ENCODE data around the gene HINT2. TPM values are rescaled to one million over a fixed set of nuclear protein-coding genes. Genes with fewer than 3 reads are reported as not detected.
A peak's percentile ranks its signal among the peaks of the same experiment; 100 is the strongest.

Gene HINT2
- total RNA-seq, 2 experiments from 2014 or later: 67.8 to 72.6 TPM

- ChIA-PET POLR2A (no interaction called here), CTCF (interaction anchor here (1.1 kb wide), 1 partner anchor 80 kb away, joined by 3 read pairs; no protein-coding TSS in a partner anchor)
- Mint-ChIP-seq H3K36me3 (peaks cover 18% of the 10 kb centered on the region), H3K27me3 (no peaks in the 10 kb centered on the region), H3K9me3 (no peaks in the 10 kb centered on the region), H3K4me3 (no peak overlapping the region), H3K4me1 (ENCODE audit: low read depth) (peaks cover 21% of the 10 kb centered on the region), H3K27ac (no peak overlapping the region)
- intact Hi-C loops (cut with micrococcal nuclease): no loop called here
- DNase-seq: no peak
Measured at GRCh38 chr9:35801328-35802128, 13.3 kb downstream of the HINT2 start.

- Mint-ChIP-seq H3K27ac (no peak overlapping the region), H3K4me3 (no peak overlapping the region), H3K9me3 (no peaks in the 10 kb centered on the region), H3K36me3 (peaks cover 18% of the 10 kb centered on the region), H3K4me1 (ENCODE audit: low read depth) (peaks cover 21% of the 10 kb centered on the region), H3K27me3 (no peaks in the 10 kb centered on the region)
- intact Hi-C loops (cut with micrococcal nuclease): no loop called here
- DNase-seq: no peak
- POLR2A ChIA-PET: no interaction called here
- CTCF ChIA-PET: interaction anchor here (0.8 to 1.1 kb wide), 2 partner anchors 12 to 81 kb away, joined by 3 read pairs; no protein-coding TSS in a partner anchor
Measured at GRCh38 chr9:35800530-35800929, 14.3 kb downstream of the HINT2 start.

- intact Hi-C loops (cut with micrococcal nuclease): loop anchor here (1.0 kb wide), 1 partner anchor 16 kb away; the partner anchor contains the start of gene HINT2
- ChIA-PET CTCF (interaction anchor here (0.6 to 1.8 kb wide), 6 partner anchors 8 to 83 kb away, joined by 3 to 14 read pairs (median 4); partner anchors contain the start of gene SPAG8), POLR2A (interaction anchor here (0.8 kb wide), 1 partner anchor 13 kb away, joined by 3 read pairs; no protein-coding TSS in a partner anchor)
- DNase-seq: peak; percentile 69
- Mint-ChIP-seq H3K27me3 (no peaks in the 10 kb centered on the region), H3K36me3 (peaks cover 18% of the 10 kb centered on the region), H3K27ac (peak overlapping the region; percentile 64), H3K4me1 (ENCODE audit: low read depth) (peaks cover 26% of the 10 kb centered on the region), H3K4me3 (no peak overlapping the region), H3K9me3 (no peaks in the 10 kb centered on the region)
Measured at GRCh38 chr9:35798658-35799374, 16.0 kb downstream of the HINT2 start.

- no peaks in the 10 kb centered on the region for H3K9me3 Mint-ChIP-seq
- no peaks in the 10 kb centered on the region for H3K27me3 Mint-ChIP-seq
- no peak overlapping the region for H3K27ac Mint-ChIP-seq
- H3K36me3 Mint-ChIP-seq: peaks cover 15% of the 10 kb centered on the region
- H3K4me1 Mint-ChIP-seq (ENCODE audit: low read depth): peaks cover 26% of the 10 kb centered on the region
- no peak overlapping the region for H3K4me3 Mint-ChIP-seq
- ChIA-PET POLR2A (no interaction called here), CTCF (interaction anchor here (1.7 to 1.8 kb wide), 3 partner anchors 28 to 85 kb away, joined by 4 to 14 read pairs (median 4); no protein-coding TSS in a partner anchor)
- DNase-seq: no peak
- intact Hi-C loops (cut with micrococcal nuclease): loop anchor here (1.0 kb wide), 1 partner anchor 18 kb away; the partner anchor contains the start of gene HINT2
Measured at GRCh38 chr9:35797311-35798109, 17.3 kb downstream of the HINT2 start.

GRCh38 chr9:35795695-35796094 is 19.1 kb downstream of the HINT2 start:
- intact Hi-C loops (cut with micrococcal nuclease): no loop called here
- Mint-ChIP-seq H3K4me3 (no peak overlapping the region), H3K4me1 (ENCODE audit: low read depth) (peaks cover 26% of the 10 kb centered on the region), H3K9me3 (no peaks in the 10 kb centered on the region), H3K27me3 (no peaks in the 10 kb centered on the region), H3K27ac (no peak overlapping the region), H3K36me3 (peaks cover 3% of the 10 kb centered on the region)
- no peak for DNase-seq
- ChIA-PET POLR2A (no interaction called here), CTCF (interaction anchor here (1.8 kb wide), 1 partner anchor 87 kb away, joined by 4 read pairs; no protein-coding TSS in a partner anchor)

GRCh38 chr9:35793461-35793860 is 21.4 kb downstream of the HINT2 start:
- intact Hi-C loops (cut with micrococcal nuclease): no loop called here
- Mint-ChIP-seq H3K27ac (no peak overlapping the region), H3K4me1 (ENCODE audit: low read depth) (peaks cover 18% of the 10 kb centered on the region), H3K4me3 (no peak overlapping the region), H3K36me3 (no peaks in the 10 kb centered on the region), H3K27me3 (no peaks in the 10 kb centered on the region), H3K9me3 (no peaks in the 10 kb centered on the region)
- CTCF ChIA-PET: interaction anchor here (0.6 to 2.4 kb wide), 5 partner anchors 18 to 152 kb away, joined by 3 to 15 read pairs (median 3); partner anchors contain the start of gene SPAG8
- DNase-seq: no peak
- POLR2A ChIA-PET: no interaction called here

GRCh38 chr9:35792826-35793225 is 22.0 kb downstream of the HINT2 start:
- POLR2A ChIA-PET: no interaction called here
- Mint-ChIP-seq H3K4me1 (ENCODE audit: low read depth) (peaks cover 14% of the 10 kb centered on the region), H3K4me3 (no peak overlapping the region), H3K27me3 (no peaks in the 10 kb centered on the region), H3K9me3 (no peaks in the 10 kb centered on the region), H3K27ac (no peak overlapping the region), H3K36me3 (no peaks in the 10 kb centered on the region)
- DNase-seq: no peak
- intact Hi-C loops (cut with micrococcal nuclease): no loop called here
- CTCF ChIA-PET: interaction anchor here (0.6 to 2.4 kb wide), 6 partner anchors 18 to 152 kb away, joined by 3 to 15 read pairs (median 3); partner anchors contain the start of gene SPAG8

GRCh38 chr9:35792024-35792813 is 22.6 kb downstream of the HINT2 start:
- H3K4me3 Mint-ChIP-seq: no peak overlapping the region
- H3K27me3 Mint-ChIP-seq: no peaks in the 10 kb centered on the region
- no peaks in the 10 kb centered on the region for H3K9me3 Mint-ChIP-seq
- no peak overlapping the region for H3K27ac Mint-ChIP-seq
- H3K36me3 Mint-ChIP-seq: no peaks in the 10 kb centered on the region
- CTCF ChIA-PET: interaction anchor here (1.2 to 2.4 kb wide), 2 partner anchors 34 to 90 kb away, joined by 4 to 15 read pairs; no protein-coding TSS in a partner anchor
- no peak for DNase-seq
- POLR2A ChIA-PET: no interaction called here
- H3K4me1 Mint-ChIP-seq (ENCODE audit: low read depth): peaks cover 9% of the 10 kb centered on the region
- intact Hi-C loops (cut with micrococcal nuclease): no loop called here

GRCh38 chr9:35791297-35791921 is 23.4 kb downstream of the HINT2 start, which contains the start of gene NPR2:
Gene NPR2 (plus strand): TSS chr9:35791591. CDS start chr9:35792409, 818 bp downstream.
- ChIA-PET POLR2A (no interaction called here), CTCF (interaction anchor here (2.4 kb wide), 1 partner anchor 90 kb away, joined by 15 read pairs; no protein-coding TSS in a partner anchor)
- intact Hi-C loops (cut with micrococcal nuclease): no loop called here
- Mint-ChIP-seq H3K36me3 (no peaks in the 10 kb centered on the region), H3K4me1 (ENCODE audit: low read depth) (peaks cover 5% of the 10 kb centered on the region), H3K4me3 (no peak within 1 kb of the TSS), H3K9me3 (no peaks in the 10 kb centered on the region), H3K27ac (no peak within 1 kb of the TSS), H3K27me3 (no peaks in the 10 kb centered on the region)
- DNase-seq: no peak

- Mint-ChIP-seq H3K36me3 (no peaks in the 10 kb centered on the region), H3K4me1 (ENCODE audit: low read depth) (peaks cover 5% of the 10 kb centered on the region), H3K27me3 (no peaks in the 10 kb centered on the region), H3K4me3 (no peak overlapping the region), H3K9me3 (no peaks in the 10 kb centered on the region), H3K27ac (no peak overlapping the region)
- DNase-seq: peak; percentile 60
- intact Hi-C loops (cut with micrococcal nuclease): loop anchor here (1.0 kb wide), 2 partner anchors 36 to 92 kb away; no protein-coding TSS in a partner anchor
- POLR2A ChIA-PET: no interaction called here
- CTCF ChIA-PET: interaction anchor here (0.5 to 3.1 kb wide), 50 partner anchors 9 to 374 kb away, joined by 3 to 66 read pairs (median 4); partner anchors contain the start of genes FAM221B, HINT2, SPAG8 and TMEM8B
Measured at GRCh38 chr9:35790385-35791296, 24.2 kb downstream of the HINT2 start.

All from activated CD4-positive, alpha-beta memory T cell treated with anti-CD3 and anti-CD28 coated beads for 36 hours (primary cell).